ENCODE measurements around the gene NALCN.
"Not testable (repeated sequence)": the region's sequence is repeated elsewhere in the genome, so short reads cannot be mapped to it uniquely, and the experiment has no call there.

The NALCN gene

DNA sequence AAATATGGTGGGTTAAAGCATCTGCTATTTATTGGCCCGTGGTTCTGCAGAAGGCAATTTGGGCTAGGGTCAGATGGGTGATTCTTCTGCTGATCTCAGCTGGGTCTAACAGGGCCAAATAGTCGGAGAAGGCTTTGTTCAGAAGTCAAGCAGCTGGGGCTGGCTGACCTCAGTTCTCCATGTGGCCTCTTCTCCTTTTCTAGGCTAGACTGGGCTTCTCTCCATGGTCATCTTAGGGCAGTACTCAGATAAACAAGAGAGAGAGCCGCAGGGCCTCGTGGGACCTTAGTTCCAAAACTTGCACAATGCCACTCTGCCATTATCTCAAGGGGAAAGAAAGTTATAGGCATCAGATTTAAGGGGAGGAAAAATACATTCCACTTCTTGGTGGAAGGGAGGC, 89.6 kb downstream of the NALCN start:
- no peaks in the 10 kb centered on the region for H3K9me3 ChIP-seq (ENCODE audit: insufficient read depth, low read length, severe bottlenecking)
- no peaks in the 10 kb centered on the region for H3K4me1 ChIP-seq (ENCODE audit: insufficient read depth, low read length)
- H3K9ac ChIP-seq (ENCODE audit: low read depth, low read length): no peak overlapping the region
- no peak overlapping the region for H2AFZ ChIP-seq (ENCODE audit: low read depth, low read length)
- TF ChIP-seq EZH2 (IDR thresholded peaks at IDR 0.05; ENCODE audit: borderline replicate concordance, low read depth, low read length, severe bottlenecking): no peak
- TF ChIP-seq, protein P1, sequence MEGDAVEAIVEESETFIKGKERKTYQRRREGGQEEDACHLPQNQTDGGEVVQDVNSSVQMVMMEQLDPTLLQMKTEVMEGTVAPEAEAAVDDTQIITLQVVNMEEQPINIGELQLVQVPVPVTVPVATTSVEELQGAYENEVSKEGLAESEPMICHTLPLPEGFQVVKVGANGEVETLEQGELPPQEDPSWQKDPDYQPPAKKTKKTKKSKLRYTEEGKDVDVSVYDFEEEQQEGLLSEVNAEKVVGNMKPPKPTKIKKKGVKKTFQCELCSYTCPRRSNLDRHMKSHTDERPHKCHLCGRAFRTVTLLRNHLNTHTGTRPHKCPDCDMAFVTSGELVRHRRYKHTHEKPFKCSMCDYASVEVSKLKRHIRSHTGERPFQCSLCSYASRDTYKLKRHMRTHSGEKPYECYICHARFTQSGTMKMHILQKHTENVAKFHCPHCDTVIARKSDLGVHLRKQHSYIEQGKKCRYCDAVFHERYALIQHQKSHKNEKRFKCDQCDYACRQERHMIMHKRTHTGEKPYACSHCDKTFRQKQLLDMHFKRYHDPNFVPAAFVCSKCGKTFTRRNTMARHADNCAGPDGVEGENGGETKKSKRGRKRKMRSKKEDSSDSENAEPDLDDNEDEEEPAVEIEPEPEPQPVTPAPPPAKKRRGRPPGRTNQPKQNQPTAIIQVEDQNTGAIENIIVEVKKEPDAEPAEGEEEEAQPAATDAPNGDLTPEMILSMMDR (IDR thresholded peaks at IDR 0.05; ENCODE audit: borderline replicate concordance, extremely low read depth, low read length, poor library complexity, severe bottlenecking): no peak
- no peaks in the 10 kb centered on the region for H4K20me1 ChIP-seq (ENCODE audit: insufficient read depth, low read length)
- H3K4me3 ChIP-seq (ENCODE audit: low read depth in 1 of 2, low read length in 2 of 2): no peak overlapping the region
- H3K27me3 ChIP-seq (ENCODE audit: insufficient read depth, low read length, poor library complexity): peaks cover 4% of the 10 kb centered on the region
- H3K27ac ChIP-seq (ENCODE audit: low read length): no peak overlapping the region
- ATAC-seq (ENCODE audit: insufficient read depth, low read depth) (no peak), DNase-seq (no peak)
- no peaks in the 10 kb centered on the region for H3K79me2 ChIP-seq (ENCODE audit: insufficient read depth, low read length)
- no peak overlapping the region for H3K4me2 ChIP-seq (ENCODE audit: insufficient read depth, low read length)
- H3K36me3 ChIP-seq (ENCODE audit: insufficient read depth, low read length): no peaks in the 10 kb centered on the region

- Histone ChIP-seq H3K27ac (ENCODE audit: low read length) (no peak overlapping the region), H3K4me1 (ENCODE audit: insufficient read depth, low read length) (no peaks in the 10 kb centered on the region), H2AFZ (ENCODE audit: low read depth, low read length) (no peak overlapping the region), H3K4me2 (ENCODE audit: insufficient read depth, low read length) (no peak overlapping the region), H3K79me2 (ENCODE audit: insufficient read depth, low read length) (no peaks in the 10 kb centered on the region), H4K20me1 (ENCODE audit: insufficient read depth, low read length) (no peaks in the 10 kb centered on the region), H3K9ac (ENCODE audit: low read depth, low read length) (no peak overlapping the region), H3K27me3 (ENCODE audit: insufficient read depth, low read length, poor library complexity) (peaks cover 4% of the 10 kb centered on the region), H3K36me3 (ENCODE audit: insufficient read depth, low read length) (no peaks in the 10 kb centered on the region), H3K9me3 (ENCODE audit: insufficient read depth, low read length, severe bottlenecking) (no peaks in the 10 kb centered on the region), H3K4me3 (ENCODE audit: low read depth in 1 of 2, low read length in 2 of 2) (no peak overlapping the region)
- ATAC-seq (ENCODE audit: insufficient read depth, low read depth) (no peak), DNase-seq (no peak)
- no peak for TF ChIP-seq EZH2 (IDR thresholded peaks at IDR 0.05; ENCODE audit: borderline replicate concordance, low read depth, low read length, severe bottlenecking)
Observed at GRCh38 chr13:101325423-101325822, 90.9 kb downstream of the NALCN start.

GRCh38 chr13:101323601-101324000, 92.7 kb downstream of the NALCN start:
- H3K4me2 ChIP-seq (ENCODE audit: insufficient read depth, low read length): no peak overlapping the region
- H3K9me3 ChIP-seq (ENCODE audit: insufficient read depth, low read length, severe bottlenecking): no peaks in the 10 kb centered on the region
- no peak overlapping the region for H3K4me3 ChIP-seq (ENCODE audit: low read depth in 1 of 2, low read length in 2 of 2)
- H2AFZ ChIP-seq (ENCODE audit: low read depth, low read length): no peak overlapping the region
- H3K36me3 ChIP-seq (ENCODE audit: insufficient read depth, low read length): no peaks in the 10 kb centered on the region
- H3K4me1 ChIP-seq (ENCODE audit: insufficient read depth, low read length): no peaks in the 10 kb centered on the region
- no peak overlapping the region for H3K9ac ChIP-seq (ENCODE audit: low read depth, low read length)
- no peak for ATAC-seq (ENCODE audit: insufficient read depth, low read depth)
- no peak overlapping the region for H3K27ac ChIP-seq (ENCODE audit: low read length)
- DNase-seq: no peak
- no peaks in the 10 kb centered on the region for H3K79me2 ChIP-seq (ENCODE audit: insufficient read depth, low read length)
- no peak for TF ChIP-seq EZH2 (IDR thresholded peaks at IDR 0.05; ENCODE audit: borderline replicate concordance, low read depth, low read length, severe bottlenecking)
- TF ChIP-seq, protein P1 (IDR thresholded peaks at IDR 0.05; ENCODE audit: borderline replicate concordance, extremely low read depth, low read length, poor library complexity, severe bottlenecking): no peak
- peaks cover 4% of the 10 kb centered on the region for H3K27me3 ChIP-seq (ENCODE audit: insufficient read depth, low read length, poor library complexity)
- no peaks in the 10 kb centered on the region for H4K20me1 ChIP-seq (ENCODE audit: insufficient read depth, low read length)

- H3K27ac ChIP-seq (ENCODE audit: low read length): no peak overlapping the region
- TF ChIP-seq, protein P1 (IDR thresholded peaks at IDR 0.05; ENCODE audit: borderline replicate concordance, extremely low read depth, low read length, poor library complexity, severe bottlenecking): no peak
- no peak for TF ChIP-seq EZH2 (IDR thresholded peaks at IDR 0.05; ENCODE audit: borderline replicate concordance, low read depth, low read length, severe bottlenecking)
- no peak overlapping the region for H3K4me3 ChIP-seq (ENCODE audit: low read depth in 1 of 2, low read length in 2 of 2)
- H4K20me1 ChIP-seq (ENCODE audit: insufficient read depth, low read length): no peaks in the 10 kb centered on the region
- H3K27me3 ChIP-seq (ENCODE audit: insufficient read depth, low read length, poor library complexity): no peaks in the 10 kb centered on the region
- no peak overlapping the region for H2AFZ ChIP-seq (ENCODE audit: low read depth, low read length)
- DNase-seq: no peak
- H3K36me3 ChIP-seq (ENCODE audit: insufficient read depth, low read length): no peaks in the 10 kb centered on the region
- H3K9me3 ChIP-seq (ENCODE audit: insufficient read depth, low read length, severe bottlenecking): no peaks in the 10 kb centered on the region
- no peaks in the 10 kb centered on the region for H3K4me1 ChIP-seq (ENCODE audit: insufficient read depth, low read length)
- H3K4me2 ChIP-seq (ENCODE audit: insufficient read depth, low read length): no peak overlapping the region
- no peaks in the 10 kb centered on the region for H3K79me2 ChIP-seq (ENCODE audit: insufficient read depth, low read length)
- no peak for ATAC-seq (ENCODE audit: insufficient read depth, low read depth)
- no peak overlapping the region for H3K9ac ChIP-seq (ENCODE audit: low read depth, low read length)
Observed at GRCh38 chr13:101317986-101318523, 98.3 kb downstream of the NALCN start.

DNA sequence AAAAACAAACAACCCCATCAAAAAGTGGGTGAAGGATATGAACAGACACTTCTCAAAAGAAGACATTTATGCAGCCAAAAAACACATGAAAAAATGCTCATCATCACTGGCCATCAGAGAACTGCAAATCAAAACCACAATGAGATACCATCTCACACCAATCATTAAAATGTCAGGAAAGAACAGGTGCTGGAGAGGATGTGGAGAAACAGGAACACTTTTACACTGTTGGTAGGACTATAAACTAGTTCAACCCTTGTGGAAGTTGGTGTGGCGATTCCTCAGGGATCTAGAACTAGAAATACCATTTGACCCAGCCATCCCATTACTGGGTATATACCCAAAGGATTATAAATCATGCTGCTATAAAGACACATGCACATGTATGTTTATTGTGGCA, 102.8 kb downstream of the NALCN start:
- DNase-seq; H3K36me3 ChIP-seq (ENCODE audit: insufficient read depth, low read length); H3K9ac ChIP-seq (ENCODE audit: low read depth, low read length); H4K20me1 ChIP-seq (ENCODE audit: insufficient read depth, low read length); H3K4me3 ChIP-seq (ENCODE audit: low read depth in 1 of 2, low read length in 2 of 2); H3K27ac ChIP-seq (ENCODE audit: low read length); H2AFZ ChIP-seq (ENCODE audit: low read depth, low read length); H3K79me2 ChIP-seq (ENCODE audit: insufficient read depth, low read length); ATAC-seq (ENCODE audit: insufficient read depth, low read depth); H3K9me3 ChIP-seq (ENCODE audit: insufficient read depth, low read length, severe bottlenecking); H3K4me1 ChIP-seq (ENCODE audit: insufficient read depth, low read length); H3K27me3 ChIP-seq (ENCODE audit: insufficient read depth, low read length, poor library complexity); H3K4me2 ChIP-seq (ENCODE audit: insufficient read depth, low read length): not testable (repeated sequence)

All from DND-41 (cell line).